ENCODE data around the gene SCAMP4. TPM values are rescaled to one million over a fixed set of nuclear protein-coding genes. Genes with fewer than 3 reads are reported as not detected.

Gene SCAMP4
- total RNA-seq, 1 donor, result 20.1 TPM

DNA sequence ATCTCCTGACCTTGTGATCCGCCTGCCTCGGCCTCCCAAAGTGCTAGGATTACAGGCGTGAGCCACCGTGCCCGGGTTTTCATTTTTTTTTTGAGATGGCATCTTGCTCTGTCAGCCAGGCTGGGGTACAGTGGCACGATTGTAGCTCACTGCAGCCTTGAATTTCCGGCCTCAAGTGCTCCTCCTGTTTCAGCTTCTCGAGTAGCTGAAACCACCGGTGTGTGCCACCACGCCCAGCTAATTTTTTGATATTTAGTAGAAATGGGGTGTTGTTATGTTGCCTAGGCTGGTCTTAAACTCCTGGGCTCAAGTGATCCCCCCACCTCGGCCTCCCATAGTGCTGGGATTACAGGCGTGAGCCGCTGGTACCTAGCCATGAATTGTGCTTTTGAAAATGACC lies 5.9 kb downstream of the SCAMP4 start:
- no peak overlapping the region for H3K4me3 ChIP-seq (ENCODE audit: low read length)
- peaks cover 22% of the 10 kb centered on the region for H3K4me1 ChIP-seq (ENCODE audit: insufficient read depth, low read length)
- no peaks in the 10 kb centered on the region for H3K9me3 ChIP-seq (ENCODE audit: low read depth, low read length)
- no peaks in the 10 kb centered on the region for H3K27me3 ChIP-seq (ENCODE audit: insufficient read depth, low read length)

DNA sequence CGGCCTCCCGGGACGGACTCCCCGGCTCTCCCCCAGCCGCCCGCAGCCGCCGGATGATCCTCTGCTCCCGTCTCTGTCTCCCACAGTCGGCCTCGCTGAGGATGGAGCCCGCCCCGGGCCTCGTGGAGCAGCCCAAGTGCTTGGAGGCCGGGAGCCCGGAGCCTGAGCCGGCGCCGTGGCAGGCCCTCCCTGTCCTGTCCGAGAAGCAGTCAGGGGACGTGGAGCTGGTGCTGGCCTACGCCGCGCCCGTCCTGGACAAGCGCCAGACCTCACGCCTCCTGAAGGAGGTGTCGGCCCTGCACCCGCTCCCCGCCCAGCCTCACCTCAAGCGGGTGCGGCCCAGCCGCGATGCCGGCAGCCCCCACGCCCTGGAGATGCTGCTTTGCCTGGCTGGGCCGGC lies 6.8 kb downstream of the SCAMP4 start:
- no peaks in the 10 kb centered on the region for H3K9me3 ChIP-seq (ENCODE audit: low read depth, low read length)
- no peak overlapping the region for H3K4me3 ChIP-seq (ENCODE audit: low read length)
- peaks cover 14% of the 10 kb centered on the region for H3K4me1 ChIP-seq (ENCODE audit: insufficient read depth, low read length)
- no peaks in the 10 kb centered on the region for H3K27me3 ChIP-seq (ENCODE audit: insufficient read depth, low read length)

DNA sequence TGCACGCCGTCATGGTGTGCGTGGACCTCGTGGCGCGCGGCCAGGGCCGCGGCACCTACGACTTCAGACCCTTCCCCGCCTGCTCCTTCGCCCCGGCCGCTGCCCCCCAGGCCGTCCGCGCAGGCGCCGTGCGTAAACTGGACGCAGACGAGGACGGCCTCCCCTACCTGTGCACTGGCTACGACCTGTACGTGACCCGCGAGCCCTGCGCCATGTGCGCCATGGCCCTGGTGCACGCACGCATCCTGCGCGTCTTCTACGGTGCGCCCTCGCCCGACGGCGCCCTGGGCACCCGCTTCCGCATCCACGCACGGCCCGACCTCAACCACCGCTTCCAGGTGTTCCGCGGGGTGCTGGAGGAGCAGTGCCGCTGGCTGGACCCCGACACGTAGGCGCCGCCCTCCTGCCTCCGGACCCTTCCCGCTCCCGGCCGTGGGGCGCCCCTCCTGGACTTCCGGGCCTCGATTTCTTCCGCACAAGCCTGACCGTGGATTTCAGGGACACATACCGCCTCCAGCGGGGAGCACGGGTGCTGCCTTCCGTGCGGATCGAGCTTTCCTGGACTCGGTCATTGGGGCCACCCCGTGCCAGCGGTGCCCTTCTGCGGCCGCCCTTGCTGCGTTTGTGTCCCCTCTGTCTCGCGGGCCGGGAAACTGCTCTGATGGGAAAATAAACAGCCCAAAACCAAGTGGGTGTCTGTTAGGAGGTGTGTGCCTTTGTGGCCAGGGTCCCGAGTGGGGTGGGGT lies 7.7 kb downstream of the SCAMP4 start:
- Histone ChIP-seq H3K9me3 (ENCODE audit: low read depth, low read length) (no peaks in the 10 kb centered on the region), H3K4me3 (ENCODE audit: low read length) (no peak overlapping the region), H3K27me3 (ENCODE audit: insufficient read depth, low read length) (no peaks in the 10 kb centered on the region), H3K4me1 (ENCODE audit: insufficient read depth, low read length) (peaks cover 12% of the 10 kb centered on the region)

DNA sequence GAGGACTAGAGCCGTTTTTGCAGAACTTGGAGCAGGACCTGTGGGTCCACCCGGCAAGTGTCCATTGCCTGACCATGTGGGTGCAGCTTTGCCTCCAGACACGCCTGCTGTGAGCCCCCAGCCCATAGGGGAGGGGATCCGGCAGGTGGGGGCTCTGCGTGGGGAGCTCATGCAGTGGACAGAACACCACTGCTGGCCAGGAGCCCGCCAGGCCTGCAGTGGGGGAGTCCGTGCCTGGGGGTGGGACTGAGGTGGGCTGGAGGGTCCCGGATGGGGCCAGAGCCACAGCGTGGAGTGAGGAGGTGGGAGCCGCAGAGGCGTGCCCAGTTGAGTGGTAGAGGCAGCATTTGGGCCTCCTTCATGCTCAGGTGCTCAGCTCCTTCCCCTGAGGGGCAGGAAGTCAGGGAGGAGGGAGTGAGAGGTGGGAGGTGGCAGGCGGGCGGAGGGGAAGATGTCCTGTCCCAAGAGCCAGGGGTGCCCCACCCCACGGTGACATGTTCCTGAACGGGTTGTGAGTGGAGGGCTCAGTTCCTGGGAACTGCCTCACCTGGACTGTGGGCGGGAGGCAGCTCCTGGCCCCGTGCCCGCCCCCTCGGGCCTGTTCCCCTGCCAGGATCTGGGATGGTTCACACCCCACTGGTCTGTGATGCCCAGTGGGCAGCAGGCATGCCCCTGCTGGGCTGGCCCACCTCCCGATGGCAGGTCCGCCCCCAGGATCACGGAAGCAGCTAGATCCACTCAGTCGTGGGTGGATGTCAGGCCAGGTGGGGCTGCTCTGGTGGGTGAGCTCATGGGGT lies 8.8 kb downstream of the SCAMP4 start:
- Histone ChIP-seq H3K27me3 (ENCODE audit: insufficient read depth, low read length) (no peaks in the 10 kb centered on the region), H3K9me3 (ENCODE audit: low read depth, low read length) (no peaks in the 10 kb centered on the region), H3K4me1 (ENCODE audit: insufficient read depth, low read length) (peaks cover 9% of the 10 kb centered on the region), H3K4me3 (ENCODE audit: low read length) (no peak overlapping the region)

DNA sequence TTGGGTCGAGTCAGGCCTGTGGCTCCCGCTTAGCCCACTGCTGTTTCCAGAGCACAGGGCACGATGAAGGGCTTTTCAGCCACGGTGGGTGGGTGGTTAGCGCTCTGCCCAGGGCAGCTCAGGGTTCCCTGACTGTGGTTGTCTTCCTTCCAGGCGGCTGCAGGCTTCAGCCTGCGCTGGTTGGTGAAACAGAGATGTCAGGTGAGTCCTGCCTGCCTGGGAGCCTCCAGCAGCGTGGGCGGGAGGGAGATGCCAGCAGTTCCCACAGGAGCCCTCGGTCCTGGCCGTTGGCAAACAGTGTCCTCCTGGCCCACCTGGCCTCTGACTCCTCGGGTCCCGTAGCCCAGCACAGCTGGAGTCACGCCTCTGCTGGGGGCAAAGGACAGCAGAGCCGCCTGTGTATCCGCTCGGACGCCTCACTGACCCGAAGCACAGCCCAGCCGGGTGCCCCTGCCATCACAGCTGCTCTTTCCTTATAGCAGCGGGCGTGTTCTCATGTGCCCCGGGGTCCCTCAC lies 9.7 kb downstream of the SCAMP4 start:
- Histone ChIP-seq H3K4me3 (ENCODE audit: low read length) (no peak overlapping the region), H3K27me3 (ENCODE audit: insufficient read depth, low read length) (no peaks in the 10 kb centered on the region), H3K9me3 (ENCODE audit: low read depth, low read length) (no peaks in the 10 kb centered on the region), H3K4me1 (ENCODE audit: insufficient read depth, low read length) (peaks cover under 1% of the 10 kb centered on the region)

DNA sequence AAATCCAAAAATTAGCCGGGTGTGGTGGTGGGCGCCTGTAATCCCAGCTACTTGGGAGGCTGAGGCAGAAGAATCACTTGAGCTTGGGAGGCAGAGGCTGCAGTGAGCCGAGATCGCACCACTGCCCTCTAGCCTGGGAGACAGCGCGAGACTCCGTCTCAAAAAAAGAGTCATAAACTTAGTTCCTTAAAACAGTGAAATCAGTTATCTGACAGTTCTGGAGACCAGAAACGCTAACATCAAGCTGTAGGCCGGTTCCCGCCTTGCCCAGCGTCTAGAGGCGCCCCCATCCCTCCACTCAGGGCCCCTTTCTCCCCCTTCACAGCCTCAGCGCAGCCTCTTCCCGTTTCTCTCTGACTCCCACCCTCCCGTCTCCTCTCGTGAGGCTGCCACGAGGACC lies 11.9 kb downstream of the SCAMP4 start:
- H3K27me3 ChIP-seq (ENCODE audit: insufficient read depth, low read length), result no peaks in the 10 kb centered on the region
- H3K4me1 ChIP-seq (ENCODE audit: insufficient read depth, low read length), result no peaks in the 10 kb centered on the region
- H3K4me3 ChIP-seq (ENCODE audit: low read length), result no peak overlapping the region
- no peaks in the 10 kb centered on the region for H3K9me3 ChIP-seq (ENCODE audit: low read depth, low read length)

DNA sequence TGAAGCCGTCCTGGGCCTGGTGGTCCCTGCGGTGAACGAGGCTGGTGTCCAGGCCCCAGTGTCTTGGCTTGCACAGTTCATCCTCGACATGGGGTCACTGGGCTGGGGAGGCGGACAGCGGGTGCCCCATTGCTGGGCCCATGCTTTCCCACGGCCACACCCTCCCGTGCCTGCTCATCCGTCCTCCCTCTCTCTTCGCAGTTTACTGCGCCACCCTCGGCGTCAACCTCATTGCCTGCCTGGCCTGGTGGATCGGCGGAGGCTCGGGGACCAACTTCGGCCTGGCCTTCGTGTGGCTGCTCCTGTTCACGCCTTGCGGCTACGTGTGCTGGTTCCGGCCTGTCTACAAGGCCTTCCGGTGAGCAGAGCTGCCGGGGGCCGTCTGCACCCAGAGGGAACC lies 12.7 kb downstream of the SCAMP4 start:
- peaks cover 3% of the 10 kb centered on the region for H3K4me1 ChIP-seq (ENCODE audit: insufficient read depth, low read length)
- no peaks in the 10 kb centered on the region for H3K27me3 ChIP-seq (ENCODE audit: insufficient read depth, low read length)
- no peak overlapping the region for H3K4me3 ChIP-seq (ENCODE audit: low read length)
- H3K9me3 ChIP-seq (ENCODE audit: low read depth, low read length), result no peaks in the 10 kb centered on the region

DNA sequence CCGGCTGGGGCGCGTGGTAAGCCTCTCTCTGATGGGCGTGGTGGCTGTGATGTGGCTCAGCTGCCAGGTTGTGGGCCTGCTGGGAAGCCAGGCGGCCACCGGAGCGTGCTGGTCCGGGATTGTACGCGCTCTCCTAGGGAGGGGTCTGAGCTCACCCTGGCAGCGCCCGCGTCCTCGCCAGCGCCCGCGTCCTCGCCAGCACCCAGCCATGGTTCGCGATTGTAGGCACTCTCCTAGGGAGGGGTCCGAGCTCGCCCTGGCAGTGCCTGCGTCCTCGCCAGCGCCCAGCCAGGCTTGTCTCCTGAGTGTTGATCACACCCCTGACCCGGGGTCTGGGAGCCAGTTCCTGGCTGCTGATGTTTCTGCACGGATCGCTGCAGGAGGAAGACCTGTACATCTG lies 13.8 kb downstream of the SCAMP4 start:
- H3K9me3 ChIP-seq (ENCODE audit: low read depth, low read length), result no peaks in the 10 kb centered on the region
- no peak overlapping the region for H3K4me3 ChIP-seq (ENCODE audit: low read length)
- peaks cover 11% of the 10 kb centered on the region for H3K4me1 ChIP-seq (ENCODE audit: insufficient read depth, low read length)
- H3K27me3 ChIP-seq (ENCODE audit: insufficient read depth, low read length), result no peaks in the 10 kb centered on the region

DNA sequence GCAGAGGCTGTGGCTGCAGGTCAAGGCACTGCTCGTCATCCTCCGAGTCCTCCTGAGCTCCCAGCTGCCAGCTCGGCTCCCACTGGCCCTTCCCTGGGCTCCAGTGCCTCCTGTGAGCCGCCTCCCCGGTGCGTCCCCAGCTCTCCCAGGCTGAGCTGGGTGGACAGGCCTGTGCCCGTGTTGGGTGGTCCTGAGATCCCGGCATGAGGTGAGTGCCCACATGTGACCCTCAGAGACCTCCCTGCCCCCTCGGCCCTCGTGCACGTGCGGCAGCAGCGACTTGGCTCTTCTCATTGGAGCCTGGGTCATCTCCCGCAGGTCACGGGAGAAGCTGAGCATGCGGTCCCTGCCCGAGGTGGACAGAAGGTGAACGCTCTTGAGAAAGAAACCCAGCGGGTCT lies 15.4 kb downstream of the SCAMP4 start:
- no peak overlapping the region for H3K4me3 ChIP-seq (ENCODE audit: low read length)
- H3K9me3 ChIP-seq (ENCODE audit: low read depth, low read length), result no peaks in the 10 kb centered on the region
- no peaks in the 10 kb centered on the region for H3K27me3 ChIP-seq (ENCODE audit: insufficient read depth, low read length)
- peaks cover 12% of the 10 kb centered on the region for H3K4me1 ChIP-seq (ENCODE audit: insufficient read depth, low read length)

DNA sequence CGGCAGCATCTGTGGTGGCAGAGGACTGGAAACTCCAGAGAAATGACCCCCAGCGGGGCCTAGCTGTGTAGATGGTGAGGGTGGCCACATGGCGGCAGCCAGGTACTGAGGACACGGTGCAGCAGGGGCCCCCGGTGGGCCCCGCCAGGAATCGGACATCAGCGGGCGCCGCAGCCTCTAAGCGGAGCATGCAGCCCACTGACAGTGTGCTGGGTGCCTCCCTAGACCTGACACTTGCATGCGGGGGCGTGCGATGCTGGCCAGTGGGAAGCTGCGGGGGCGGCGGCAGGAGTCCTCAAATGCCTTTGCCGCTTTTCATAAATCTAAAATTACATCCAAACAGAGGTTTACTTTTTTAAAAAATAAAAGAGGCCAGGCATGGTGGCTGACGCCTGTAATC lies 16.1 kb downstream of the SCAMP4 start:
- no peak overlapping the region for H3K4me3 ChIP-seq (ENCODE audit: low read length)
- H3K9me3 ChIP-seq (ENCODE audit: low read depth, low read length), result no peaks in the 10 kb centered on the region
- no peaks in the 10 kb centered on the region for H3K27me3 ChIP-seq (ENCODE audit: insufficient read depth, low read length)
- H3K4me1 ChIP-seq (ENCODE audit: insufficient read depth, low read length), result peaks cover 12% of the 10 kb centered on the region

DNA sequence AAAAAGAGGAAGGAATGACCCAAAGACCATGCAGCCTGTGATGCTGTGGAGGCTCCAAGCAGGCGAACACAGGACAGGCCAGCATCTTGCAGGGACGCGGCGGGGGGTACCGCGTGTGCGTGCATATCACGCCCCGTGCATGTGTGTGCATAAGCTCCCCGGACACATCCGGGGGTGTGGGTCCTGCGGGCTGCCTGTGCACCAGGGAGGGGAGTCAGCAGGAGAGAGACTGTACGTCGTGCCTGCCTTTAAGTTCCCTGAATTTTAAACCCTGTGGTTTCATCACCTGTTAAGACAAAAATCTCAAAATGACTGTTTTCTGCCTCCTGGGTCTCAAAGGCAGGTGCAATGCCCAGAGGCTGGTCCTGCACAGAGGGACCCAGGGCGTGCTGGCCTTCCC lies 16.6 kb downstream of the SCAMP4 start:
- no peak overlapping the region for H3K4me3 ChIP-seq (ENCODE audit: low read length)
- no peaks in the 10 kb centered on the region for H3K9me3 ChIP-seq (ENCODE audit: low read depth, low read length)
- H3K27me3 ChIP-seq (ENCODE audit: insufficient read depth, low read length), result no peaks in the 10 kb centered on the region

DNA sequence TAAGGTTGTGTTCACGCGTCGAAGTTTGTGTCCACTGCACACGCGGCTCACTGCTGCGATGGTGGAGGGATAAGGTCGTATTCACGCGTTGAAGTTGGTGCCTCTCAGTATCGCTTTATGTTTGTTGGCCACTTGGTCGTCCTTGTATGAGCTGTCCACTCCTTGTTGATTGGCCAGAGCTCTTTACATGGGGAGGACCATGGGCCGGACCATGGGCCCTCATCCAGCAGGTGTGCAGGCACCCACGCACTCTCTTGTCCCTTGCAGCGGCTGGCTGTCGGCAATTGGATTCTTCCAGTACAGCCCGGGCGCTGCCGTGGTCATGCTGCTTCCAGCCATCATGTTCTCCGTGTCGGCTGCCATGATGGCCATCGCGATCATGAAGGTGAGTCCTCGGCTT lies 17.6 kb downstream of the SCAMP4 start:
- H3K4me1 ChIP-seq (ENCODE audit: insufficient read depth, low read length), result peaks cover 12% of the 10 kb centered on the region
- H3K4me3 ChIP-seq (ENCODE audit: low read length), result no peak overlapping the region
- no peaks in the 10 kb centered on the region for H3K27me3 ChIP-seq (ENCODE audit: insufficient read depth, low read length)
- no peaks in the 10 kb centered on the region for H3K9me3 ChIP-seq (ENCODE audit: low read depth, low read length)

More for the DNA sequence above, 16.6 kb downstream of the SCAMP4 start:
- H3K4me1 ChIP-seq (ENCODE audit: insufficient read depth, low read length), result peaks cover 12% of the 10 kb centered on the region

DNA sequence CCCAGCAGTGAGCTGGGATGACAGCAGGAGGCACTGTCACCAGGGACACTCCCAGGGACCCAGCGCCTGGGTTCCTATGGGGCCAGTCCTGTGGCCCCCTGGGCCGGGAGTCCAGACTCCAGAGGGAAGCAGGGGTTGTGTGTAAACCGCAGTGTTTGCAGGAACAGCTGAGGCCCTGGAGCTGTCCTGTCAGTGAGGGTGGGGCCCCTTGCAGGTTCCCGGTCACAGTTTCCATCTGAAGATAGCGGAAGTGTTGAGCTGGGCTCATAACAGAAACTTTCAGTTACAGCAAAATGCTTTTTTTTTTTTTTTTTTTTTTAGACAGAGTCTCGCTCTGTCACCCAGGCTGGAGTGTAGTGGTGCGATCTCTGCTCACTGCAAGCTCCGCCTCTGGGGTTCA lies 18.1 kb downstream of the SCAMP4 start:
- no peaks in the 10 kb centered on the region for H3K9me3 ChIP-seq (ENCODE audit: low read depth, low read length)
- H3K27me3 ChIP-seq (ENCODE audit: insufficient read depth, low read length), result no peaks in the 10 kb centered on the region
- H3K4me1 ChIP-seq (ENCODE audit: insufficient read depth, low read length), result peaks cover 12% of the 10 kb centered on the region
- no peak overlapping the region for H3K4me3 ChIP-seq (ENCODE audit: low read length)

DNA sequence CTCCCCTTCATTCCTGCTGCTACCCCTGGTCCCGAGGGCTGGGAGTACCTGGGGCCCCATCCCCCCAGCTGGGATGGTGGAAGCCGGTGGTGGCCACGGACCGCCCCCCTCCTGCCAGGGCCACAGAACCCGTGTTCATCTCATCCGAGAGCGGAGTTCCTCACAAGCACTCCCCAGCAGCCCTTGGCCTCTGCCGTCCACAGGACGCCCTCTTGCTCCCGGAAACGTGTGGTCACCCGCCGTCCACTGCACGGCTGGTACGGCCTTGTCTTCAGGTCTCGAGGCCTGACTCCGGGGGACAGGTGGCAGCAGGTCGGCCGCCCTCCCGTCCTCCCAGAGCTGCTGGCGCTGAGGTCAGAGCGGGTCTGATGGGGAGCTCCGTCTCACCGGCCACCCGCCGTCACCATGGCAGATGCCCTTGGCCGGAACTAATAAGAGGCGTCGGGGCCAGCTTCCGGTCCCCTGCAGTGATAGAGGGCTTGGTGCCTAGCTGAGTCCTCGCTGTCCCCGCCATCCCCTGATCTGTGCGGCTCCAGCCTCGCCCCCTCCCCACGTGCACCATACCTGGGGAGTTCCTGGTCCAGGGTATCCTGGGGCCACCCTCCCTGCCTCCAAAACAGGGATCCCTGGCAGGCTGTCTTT lies 19.2 kb downstream of the SCAMP4 start:
- no peaks in the 10 kb centered on the region for H3K9me3 ChIP-seq (ENCODE audit: low read depth, low read length)
- H3K4me1 ChIP-seq (ENCODE audit: insufficient read depth, low read length), result peaks cover 19% of the 10 kb centered on the region

DNA sequence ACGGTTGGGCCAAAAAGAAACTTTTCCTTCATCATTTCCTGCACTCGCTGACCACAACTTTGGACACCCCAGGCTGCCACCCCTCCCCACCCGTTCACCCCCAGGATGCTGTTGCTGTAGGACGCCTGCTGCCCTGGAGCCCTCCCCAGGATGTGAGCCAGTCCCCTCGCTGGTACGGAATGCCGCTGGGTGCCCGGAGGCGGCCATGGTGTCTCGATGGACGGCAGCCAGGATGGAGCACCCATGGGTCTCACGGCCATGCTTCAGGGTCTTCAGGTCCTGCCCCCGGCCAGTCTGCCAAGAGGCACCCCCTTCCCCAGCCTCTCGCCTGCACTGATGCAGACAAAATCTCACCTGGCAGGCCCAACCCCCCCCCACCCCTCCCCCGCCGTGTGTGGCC lies 20.3 kb downstream of the SCAMP4 start:
- no peaks in the 10 kb centered on the region for H3K27me3 ChIP-seq (ENCODE audit: insufficient read depth, low read length)
- no peaks in the 10 kb centered on the region for H3K9me3 ChIP-seq (ENCODE audit: low read depth, low read length)
- H3K4me1 ChIP-seq (ENCODE audit: insufficient read depth, low read length), result peaks cover 28% of the 10 kb centered on the region
- no peak overlapping the region for H3K4me3 ChIP-seq (ENCODE audit: low read length)

More for the DNA sequence above, 19.2 kb downstream of the SCAMP4 start:
- Histone ChIP-seq H3K27me3 (ENCODE audit: insufficient read depth, low read length) (no peaks in the 10 kb centered on the region), H3K4me3 (ENCODE audit: low read length) (no peak overlapping the region)

Data from mononuclear cell (primary cell).